A549 (cell line): ENCODE results near the gene HELZ2. TPM values are rescaled to one million over a fixed set of nuclear protein-coding genes. Genes with fewer than 3 reads are reported as not detected.

Experiments used
- ATAC-seq, 2 experiments: fragments of 200-7000 bp in 1 of 2; fragments of >200 bp in 1 of 2; cut with Nextera tagmentation in 1 of 2; cut with Tn5 transposase in 1 of 2; 3 replicates each; pipeline versions ENCODE4 v1.8.0 to v1.9.1; 2018 to 2020; ENCODE audit warnings: mild to moderate bottlenecking in 1 of 2, moderate library complexity in 1 of 2
- CTCF ChIA-PET: fragments of 300-600 bp; sonication (Branson Sonifier 250); formaldehyde crosslinking; extraction: SDS; loops from one replicate; lab custom pipeline; 2021; ENCODE audit warnings: antibody characterized with exemption, inconsistent platforms; lab: Yijun Ruan, JAX
- POLR2A ChIA-PET: fragments of 350-600 bp; formaldehyde crosslinking; extraction: SDS; loops from one replicate; lab custom pipeline; 2021; ENCODE audit warnings: antibody characterized with exemption, inconsistent platforms; lab: Yijun Ruan, JAX
- DNase-seq, 2 experiments: peaks; one replicate each; pipeline versions ENCODE4 v3.0.0 to v3.0.0-alpha.2; 2011 to 2016; ENCODE audit warnings: low read depth in 1 of 2, low spot score in 1 of 2
- FAIRE-seq: peaks from 2 replicates; lab custom pipeline; 2011; peaks lifted over from hg19 to GRCh38; lab: Jason Lieb, UNC
- H3K27ac ChIP-seq, 2 experiments: fragments of >200 bp; sonication (Bioruptor Twin); formaldehyde crosslinking; 3 replicates each; pipeline ENCODE4 v1.5.1; 2016 to 2017
- H3K4me1 ChIP-seq: fragments of >200 bp; sonication (Bioruptor Twin); formaldehyde crosslinking; 3 replicates; pipeline ENCODE4 v1.6.1; 2016
- H3K4me2 ChIP-seq: fragments of >200 bp; sonication (Bioruptor Twin); formaldehyde crosslinking; 3 replicates; pipeline ENCODE4 v1.6.1; 2016
- H3K4me3 ChIP-seq: fragments of >200 bp; sonication (Bioruptor Twin); formaldehyde crosslinking; 3 replicates; pipeline ENCODE4 v1.5.1; 2016
- H3K9me3 ChIP-seq: fragments of >200 bp; sonication (Bioruptor Twin); formaldehyde crosslinking; 3 replicates; pipeline ENCODE4 v1.6.1; 2016
- CHD4 ChIP-seq: fragments of 200-600 bp; sonication (generic); IDR thresholded peaks from 2 replicates; pipeline ENCODE4 v1.6.1; 2016; ENCODE audit warnings: antibody characterized with exemption, mild to moderate bottlenecking, borderline replicate concordance
- E2F6 ChIP-seq: IDR thresholded peaks from 2 replicates; pipeline ENCODE4 v1.6.1; 2012; ENCODE audit warnings: low read depth, borderline replicate concordance
- HMGXB4 ChIP-seq: fragments of 250-450 bp; sonication (Bioruptor Pico); IDR thresholded peaks from 2 replicates; pipeline ENCODE4 v1.5.0; 2021; ENCODE audit warnings: mild to moderate bottlenecking, moderate library complexity, borderline replicate concordance
- HOXB5 ChIP-seq: fragments of 250-450 bp; sonication (Bioruptor Pico); IDR thresholded peaks from 2 replicates; pipeline ENCODE4 v1.5.0; 2020; ENCODE audit warnings: mild to moderate bottlenecking, moderate library complexity
- JUN ChIP-seq, 2 experiments: fragments of >200 bp; sonication (Bioruptor Twin); formaldehyde crosslinking; IDR thresholded peaks; 2 replicates in 1 of 2; 3 replicates in 1 of 2; pipeline ENCODE4 v1.6.1; 2016 to 2017
- JUNB ChIP-seq: fragments of >200 bp; sonication (Bioruptor Twin); formaldehyde crosslinking; IDR thresholded peaks from 2 replicates; pipeline ENCODE4 v1.6.1; 2016
- KDM1A ChIP-seq: fragments of 200-600 bp; sonication (generic); IDR thresholded peaks from 2 replicates; pipeline ENCODE4 v1.6.1; 2016; ENCODE audit warnings: low read depth, mild to moderate bottlenecking
- KDM5A ChIP-seq: fragments of 200-600 bp; sonication (generic); IDR thresholded peaks from 2 replicates; pipeline ENCODE4 v1.6.1; 2016; ENCODE audit warnings: antibody characterized with exemption, mild to moderate bottlenecking
- NR3C1 ChIP-seq: fragments of >200 bp; sonication (Bioruptor Twin); formaldehyde crosslinking; IDR thresholded peaks from 3 replicates; pipeline ENCODE4 v1.6.1; 2017
- PHF8 ChIP-seq: fragments of 200-600 bp; sonication (generic); IDR thresholded peaks from 2 replicates; pipeline ENCODE4 v1.6.1; 2016; ENCODE audit warnings: low read depth, mild to moderate bottlenecking, antibody characterized with exemption, moderate library complexity, borderline replicate concordance
- POLR2AphosphoS2 ChIP-seq: conservative IDR thresholded peaks from 2 replicates; pipeline ENCODE4 v1.6.1; 2012; ENCODE audit warnings: low read length, improper control_type of control experiment, inconsistent platforms
- RCOR1 ChIP-seq: fragments of 150-350 bp; IDR thresholded peaks from 2 replicates; pipeline ENCODE4 v1.6.1; 2014; ENCODE audit warnings: antibody characterized with exemption, low read length, low read depth
- RNF2 ChIP-seq: fragments of 200-600 bp; sonication (generic); IDR thresholded peaks from 2 replicates; pipeline ENCODE4 v1.6.1; 2016; ENCODE audit warnings: low read depth, mild to moderate bottlenecking, antibody characterized with exemption, moderate library complexity, borderline replicate concordance
- SREBF2 ChIP-seq: fragments of 450-650 bp; IDR thresholded peaks from 2 replicates; pipeline ENCODE4 v1.6.1; 2014; ENCODE audit warnings: mild to moderate bottlenecking, moderate library complexity
- TP53 ChIP-seq: fragments of 250-450 bp; sonication (Bioruptor Pico); IDR thresholded peaks from 2 replicates; pipeline ENCODE4 v1.5.0; 2021; ENCODE audit warnings: mild to moderate bottlenecking, moderate library complexity
- ZSCAN20 ChIP-seq: fragments of 250-450 bp; sonication (Bioruptor Pico); IDR thresholded peaks from 2 replicates; pipeline ENCODE4 v1.8.0; 2022; ENCODE audit warnings: mild to moderate bottlenecking, moderate library complexity
- WGBS: methylation state at CpG from one replicate; pipeline ENCODE4 v1.1.6; 2017; ENCODE audit errors: missing lambda C conversion rate; 5-methylcytosine and 5-hydroxymethylcytosine counted together
- polyA plus RNA-seq, 4 experiments: library from polyadenylated mRNA; depleted of rRNA in 3 of 4; stranded (reverse); fragments of >200 nt; fragmentation: RNase III in 1 of 4; extraction: RNeasy Plus Mini Kit Qiagen cat#74134 plus additional on column Dnase treatment in 1 of 4; gene quantifications; 2 replicates in 3 of 4; 3 replicates in 1 of 4; pipeline ENCODE4 v1.2.3, GENCODE V29; 2011 to 2017
- TF ChIP-seq, protein P1 (sequence below): IDR thresholded peaks from 2 replicates; pipeline ENCODE4 v1.6.1; 2012
- TF ChIP-seq, protein P2 (sequence below): fragments of >200 bp; sonication (Bioruptor Twin); formaldehyde crosslinking; IDR thresholded peaks from 3 replicates; pipeline ENCODE4 v1.6.1; 2016
- TF ChIP-seq, protein P3 (sequence below): fragments of >200 bp; sonication (Bioruptor Twin); formaldehyde crosslinking; IDR thresholded peaks from 3 replicates; pipeline ENCODE4 v1.5.1; 2016
- TF ChIP-seq, protein P4 (sequence below): fragments of >200 bp; sonication (Bioruptor Twin); formaldehyde crosslinking; IDR thresholded peaks from 2 replicates; pipeline ENCODE4 v1.6.1; 2016

Gene HELZ2
- polyA plus RNA-seq, 2 of the 4 experiments (the other 2 are of a cell fraction) = 3.2 to 4.5 TPM

DNA sequence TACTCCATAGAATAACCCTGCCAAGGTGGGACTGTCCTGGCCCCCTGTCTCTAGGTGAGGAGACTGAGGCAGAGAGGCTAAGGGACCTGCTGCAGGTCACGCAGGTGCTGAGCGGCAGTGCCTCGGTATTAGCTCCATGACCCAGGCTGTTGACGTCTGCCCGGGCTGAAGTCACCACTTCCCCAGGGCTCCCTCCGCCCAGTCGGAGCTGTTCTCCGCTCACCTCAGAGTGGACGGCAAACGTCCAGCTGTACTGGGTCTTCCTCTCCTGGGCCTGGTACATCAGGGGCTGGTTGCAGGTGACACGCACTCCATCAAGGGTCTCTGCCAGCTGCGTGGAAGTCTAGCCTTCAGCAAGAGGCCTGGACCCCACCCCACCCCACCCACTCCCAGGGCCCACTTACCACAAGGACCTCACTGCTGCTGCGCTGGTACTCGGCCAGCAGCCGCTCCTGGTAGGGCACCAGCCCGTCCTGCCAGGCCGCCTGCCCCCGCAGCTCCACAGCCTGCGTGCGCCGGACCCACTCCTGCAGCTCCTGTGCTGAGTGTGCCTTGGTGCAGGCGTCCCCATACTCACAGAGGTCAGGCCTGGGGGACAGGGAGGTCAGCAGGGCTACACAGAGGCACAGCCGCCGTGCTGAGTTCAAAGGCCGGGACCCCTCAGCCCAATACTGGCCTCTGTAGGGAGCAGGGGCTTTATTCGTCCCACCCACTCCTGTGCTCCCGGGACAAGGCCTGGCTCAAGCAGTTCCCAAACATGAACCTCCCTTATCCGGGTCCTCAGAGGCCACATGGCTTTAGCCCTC is 3.6 kb downstream of the HELZ2 start:
- 93% methylated on average over 14 of the region's 28 CpGs for whole genome bisulfite sequencing
- Histone ChIP-seq H3K27ac (no peak overlapping the region), H3K4me3 (no peak overlapping the region), H3K9me3 (no peaks in the 10 kb centered on the region), H3K4me2 (no peak overlapping the region), H3K4me1 (peaks cover 18% of the 10 kb centered on the region; the same call in 2 of the 3 replicates)
- DNase-seq (no peak), FAIRE-seq (no peak), ATAC-seq (no peak)
- ChIA-PET CTCF (interaction anchor here (1.0 kb wide), 1 partner anchor 32 kb away, joined by 4 read pairs; no protein-coding TSS in a partner anchor), POLR2A (no interaction called here)
- TF ChIP-seq, protein P1, sequence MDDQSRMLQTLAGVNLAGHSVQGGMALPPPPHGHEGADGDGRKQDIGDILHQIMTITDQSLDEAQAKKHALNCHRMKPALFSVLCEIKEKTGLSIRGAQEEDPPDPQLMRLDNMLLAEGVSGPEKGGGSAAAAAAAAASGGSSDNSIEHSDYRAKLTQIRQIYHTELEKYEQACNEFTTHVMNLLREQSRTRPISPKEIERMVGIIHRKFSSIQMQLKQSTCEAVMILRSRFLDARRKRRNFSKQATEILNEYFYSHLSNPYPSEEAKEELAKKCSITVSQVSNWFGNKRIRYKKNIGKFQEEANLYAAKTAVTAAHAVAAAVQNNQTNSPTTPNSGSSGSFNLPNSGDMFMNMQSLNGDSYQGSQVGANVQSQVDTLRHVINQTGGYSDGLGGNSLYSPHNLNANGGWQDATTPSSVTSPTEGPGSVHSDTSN = no peak
- TF ChIP-seq KDM1A (no peak), SREBF2 (no peak), PHF8 (no peak), JUNB (no peak), ZSCAN20 (CRISPR knock-in tag) (no peak), RNF2 (no peak), NR3C1 (no peak)
- TF ChIP-seq, protein P2, sequence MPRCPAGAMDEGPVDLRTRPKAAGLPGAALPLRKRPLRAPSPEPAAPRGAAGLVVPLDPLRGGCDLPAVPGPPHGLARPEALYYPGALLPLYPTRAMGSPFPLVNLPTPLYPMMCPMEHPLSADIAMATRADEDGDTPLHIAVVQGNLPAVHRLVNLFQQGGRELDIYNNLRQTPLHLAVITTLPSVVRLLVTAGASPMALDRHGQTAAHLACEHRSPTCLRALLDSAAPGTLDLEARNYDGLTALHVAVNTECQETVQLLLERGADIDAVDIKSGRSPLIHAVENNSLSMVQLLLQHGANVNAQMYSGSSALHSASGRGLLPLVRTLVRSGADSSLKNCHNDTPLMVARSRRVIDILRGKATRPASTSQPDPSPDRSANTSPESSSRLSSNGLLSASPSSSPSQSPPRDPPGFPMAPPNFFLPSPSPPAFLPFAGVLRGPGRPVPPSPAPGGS = no peak

- ATAC-seq (no peak), DNase-seq (no peak)
- CTCF ChIA-PET = interaction anchor here (0.7 to 1.5 kb wide), 3 partner anchors 30 to 404 kb away, joined by 3 to 7 read pairs (median 3); no protein-coding TSS in a partner anchor
- POLR2A ChIA-PET = interaction anchor here (0.7 kb wide), 1 partner anchor 89 kb away, joined by 3 read pairs; the partner anchor contains the start of gene RTEL1
- Histone ChIP-seq H3K4me1 (peaks cover 7% of the 10 kb centered on the region; the same call in 2 of the 3 replicates), H3K9me3 (no peaks in the 10 kb centered on the region), H3K27ac (no peak overlapping the region), H3K4me3 (no peak overlapping the region)
- no peak for TF ChIP-seq E2F6
- no peak for TF ChIP-seq TP53 (CRISPR knock-in tag)
- TF ChIP-seq, all 56 proteins: peak for 0
- 84% methylated on average over 24 of the region's 46 CpGs for WGBS
- H3K4me2 ChIP-seq = no peak overlapping the region
- FAIRE-seq = no peak
Measured at GRCh38 chr20:63568986-63569949, 4.8 kb downstream of the HELZ2 start.

DNA sequence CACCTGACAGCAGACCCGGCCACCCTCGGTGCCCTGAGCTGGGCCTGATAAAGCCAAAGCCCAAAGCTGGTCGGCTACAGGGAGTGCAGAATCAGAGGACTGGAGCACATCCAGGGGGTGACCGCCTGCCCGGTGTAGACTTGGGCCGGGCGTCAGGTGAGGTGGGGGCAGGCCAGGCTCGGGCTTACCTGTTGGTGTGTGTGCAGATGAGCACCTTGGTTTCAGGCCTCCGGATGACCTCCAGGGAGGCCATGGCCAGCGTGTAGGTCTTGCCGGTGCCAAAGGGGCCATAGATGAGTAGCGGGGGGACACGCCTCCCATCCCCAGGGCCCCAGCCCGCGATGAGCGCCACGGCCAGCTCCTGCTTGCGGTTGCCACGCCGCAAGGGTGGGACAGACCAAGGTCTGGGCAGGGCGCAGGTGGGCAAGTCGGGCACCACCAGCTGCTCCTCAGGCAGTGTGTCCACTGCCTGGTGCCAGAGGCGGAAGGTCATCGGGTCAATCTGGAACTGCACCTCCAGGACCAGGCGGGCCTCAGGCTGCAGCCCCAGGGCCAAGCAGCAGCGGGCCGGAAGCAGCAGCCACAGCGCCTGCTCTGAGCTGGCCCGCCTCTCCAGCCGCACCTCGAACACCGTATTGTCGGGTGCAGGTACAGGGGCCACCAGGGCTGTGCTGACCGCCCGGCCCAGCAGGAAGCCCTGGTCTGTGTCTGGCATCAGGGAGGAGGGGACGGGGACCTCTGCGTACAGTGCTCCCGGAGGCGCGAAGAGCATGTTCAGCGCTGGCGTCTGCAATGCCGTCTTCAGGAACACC is 5.7 kb downstream of the HELZ2 start:
- DNase-seq (no peak), FAIRE-seq (no peak), ATAC-seq (no peak)
- TF ChIP-seq, protein P3, sequence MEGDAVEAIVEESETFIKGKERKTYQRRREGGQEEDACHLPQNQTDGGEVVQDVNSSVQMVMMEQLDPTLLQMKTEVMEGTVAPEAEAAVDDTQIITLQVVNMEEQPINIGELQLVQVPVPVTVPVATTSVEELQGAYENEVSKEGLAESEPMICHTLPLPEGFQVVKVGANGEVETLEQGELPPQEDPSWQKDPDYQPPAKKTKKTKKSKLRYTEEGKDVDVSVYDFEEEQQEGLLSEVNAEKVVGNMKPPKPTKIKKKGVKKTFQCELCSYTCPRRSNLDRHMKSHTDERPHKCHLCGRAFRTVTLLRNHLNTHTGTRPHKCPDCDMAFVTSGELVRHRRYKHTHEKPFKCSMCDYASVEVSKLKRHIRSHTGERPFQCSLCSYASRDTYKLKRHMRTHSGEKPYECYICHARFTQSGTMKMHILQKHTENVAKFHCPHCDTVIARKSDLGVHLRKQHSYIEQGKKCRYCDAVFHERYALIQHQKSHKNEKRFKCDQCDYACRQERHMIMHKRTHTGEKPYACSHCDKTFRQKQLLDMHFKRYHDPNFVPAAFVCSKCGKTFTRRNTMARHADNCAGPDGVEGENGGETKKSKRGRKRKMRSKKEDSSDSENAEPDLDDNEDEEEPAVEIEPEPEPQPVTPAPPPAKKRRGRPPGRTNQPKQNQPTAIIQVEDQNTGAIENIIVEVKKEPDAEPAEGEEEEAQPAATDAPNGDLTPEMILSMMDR = no peak
- TF ChIP-seq CHD4 (no peak), JUN (IDR thresholded peaks at IDR 0.05) (no peak), RCOR1 (no peak), POLR2AphosphoS2 (no peak), HMGXB4 (CRISPR knock-in tag) (no peak), HOXB5 (no peak), SREBF2 (no peak), KDM5A (no peak)
- TF ChIP-seq, protein P4, sequence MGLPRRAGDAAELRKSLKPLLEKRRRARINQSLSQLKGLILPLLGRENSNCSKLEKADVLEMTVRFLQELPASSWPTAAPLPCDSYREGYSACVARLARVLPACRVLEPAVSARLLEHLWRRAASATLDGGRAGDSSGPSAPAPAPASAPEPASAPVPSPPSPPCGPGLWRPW = no peak
- ChIA-PET CTCF (interaction anchor here (0.7 to 1.5 kb wide), 5 partner anchors 13 to 412 kb away, joined by 3 to 7 read pairs (median 3); partner anchors contain the start of gene PRPF6), POLR2A (interaction anchor here (0.7 kb wide), 1 partner anchor 90 kb away, joined by 3 read pairs; the partner anchor contains the start of gene RTEL1)
- peaks cover 4% of the 10 kb centered on the region; the same call in 1 of the 3 replicates for H3K4me1 ChIP-seq
- no peak overlapping the region for H3K4me3 ChIP-seq
- WGBS = 94% methylated on average over 17 of the region's 43 CpGs
- no peak overlapping the region for H3K4me2 ChIP-seq
- no peak overlapping the region for H3K27ac ChIP-seq
- H3K9me3 ChIP-seq = no peaks in the 10 kb centered on the region
